ENCODE measurements around the gene NTSR2.

Gene NTSR2, protein sequence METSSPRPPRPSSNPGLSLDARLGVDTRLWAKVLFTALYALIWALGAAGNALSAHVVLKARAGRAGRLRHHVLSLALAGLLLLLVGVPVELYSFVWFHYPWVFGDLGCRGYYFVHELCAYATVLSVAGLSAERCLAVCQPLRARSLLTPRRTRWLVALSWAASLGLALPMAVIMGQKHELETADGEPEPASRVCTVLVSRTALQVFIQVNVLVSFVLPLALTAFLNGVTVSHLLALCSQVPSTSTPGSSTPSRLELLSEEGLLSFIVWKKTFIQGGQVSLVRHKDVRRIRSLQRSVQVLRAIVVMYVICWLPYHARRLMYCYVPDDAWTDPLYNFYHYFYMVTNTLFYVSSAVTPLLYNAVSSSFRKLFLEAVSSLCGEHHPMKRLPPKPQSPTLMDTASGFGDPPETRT

DNA sequence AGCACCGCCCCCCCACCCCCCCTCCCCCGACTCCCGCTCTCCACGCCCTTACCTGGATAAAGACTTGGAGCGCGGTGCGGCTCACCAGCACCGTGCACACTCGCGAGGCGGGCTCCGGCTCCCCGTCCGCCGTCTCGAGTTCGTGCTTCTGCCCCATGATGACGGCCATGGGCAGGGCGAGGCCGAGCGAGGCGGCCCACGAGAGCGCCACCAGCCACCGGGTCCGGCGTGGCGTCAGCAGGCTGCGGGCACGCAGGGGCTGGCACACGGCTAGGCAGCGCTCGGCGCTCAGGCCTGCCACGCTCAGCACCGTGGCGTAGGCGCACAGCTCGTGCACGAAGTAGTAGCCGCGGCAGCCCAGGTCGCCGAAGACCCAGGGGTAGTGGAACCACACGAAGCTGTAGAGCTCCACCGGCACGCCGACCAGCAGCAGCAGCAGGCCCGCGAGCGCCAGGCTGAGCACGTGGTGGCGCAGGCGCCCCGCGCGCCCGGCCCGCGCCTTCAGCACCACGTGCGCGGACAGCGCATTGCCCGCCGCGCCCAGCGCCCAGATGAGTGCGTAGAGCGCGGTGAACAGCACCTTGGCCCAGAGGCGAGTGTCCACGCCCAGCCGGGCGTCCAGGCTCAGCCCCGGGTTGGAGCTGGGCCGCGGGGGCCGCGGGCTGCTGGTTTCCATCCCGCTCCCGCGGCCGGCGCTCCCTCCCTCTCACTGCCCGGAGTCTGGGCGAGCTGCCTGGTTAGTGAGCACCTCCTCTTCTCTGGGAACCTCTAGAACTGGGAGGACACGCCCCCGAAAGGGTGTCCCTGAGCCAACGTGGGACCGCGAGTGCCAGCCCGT is at the start of gene NTSR2:
Gene NTSR2, minus strand, starts transcription at position 742 of the 838 bp plus-strand sequence. Its CDS starts 66 bp downstream, at position 676.
- peak; percentile 78 for DNase-seq (ENCODE audit: low spot score)

DNA sequence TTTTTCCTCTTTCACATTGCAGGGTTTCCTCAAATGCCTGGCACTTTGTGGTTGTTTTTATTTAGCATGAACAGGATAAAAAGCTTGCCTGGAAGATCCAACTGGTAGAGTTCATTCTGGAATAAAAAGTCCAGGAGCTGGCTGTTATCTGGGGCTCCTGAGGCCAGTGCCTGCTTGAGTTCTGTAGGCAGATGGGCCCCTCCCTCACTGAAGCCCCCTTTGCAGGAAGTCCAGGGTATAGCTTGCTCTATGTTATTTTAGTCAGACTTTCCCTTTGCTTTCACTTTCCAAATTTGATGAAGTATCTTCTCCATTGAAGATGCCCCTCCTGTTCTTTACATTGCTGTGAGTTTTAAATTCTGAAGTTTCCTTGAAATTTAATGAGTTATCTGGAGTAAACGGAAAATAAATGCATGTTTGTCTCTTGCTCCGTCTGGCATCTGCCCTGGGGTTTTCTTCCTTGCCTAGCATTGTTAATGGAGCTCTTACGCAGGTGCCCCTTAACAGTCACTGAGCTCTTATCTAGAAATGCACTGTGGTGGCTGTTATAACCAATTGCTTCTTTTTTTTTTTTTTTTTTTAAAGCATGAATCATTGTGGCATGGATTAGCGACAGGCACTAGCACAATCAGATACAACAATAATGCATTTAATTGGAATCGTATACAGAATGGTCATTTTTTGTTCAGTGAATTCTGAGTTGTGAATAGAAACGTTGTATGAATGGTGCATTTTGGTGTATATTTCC is 49.4 kb upstream of the NTSR2 start:
- no peak for DNase-seq (ENCODE audit: low spot score)

DNA sequence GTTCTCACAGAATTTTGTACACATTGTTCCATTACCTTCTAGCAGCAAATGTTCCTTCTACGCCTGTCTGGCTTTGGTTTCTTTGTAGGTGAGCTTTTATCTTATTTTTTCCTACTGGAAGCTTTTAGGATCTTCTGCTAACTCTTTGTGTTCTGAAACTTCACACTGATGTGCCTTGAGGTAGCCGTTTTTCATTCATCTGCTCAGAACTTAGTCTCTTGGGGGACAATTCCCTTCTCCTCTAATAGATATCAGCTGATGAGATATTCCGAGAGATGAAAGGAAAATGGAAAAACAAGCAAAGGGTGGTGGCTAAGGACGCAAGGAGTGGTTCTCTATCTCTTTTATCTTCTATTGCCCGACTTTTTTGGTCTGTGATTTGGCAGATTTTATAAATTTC is 48.6 kb upstream of the NTSR2 start:
- no peak for DNase-seq (ENCODE audit: low spot score)

DNA sequence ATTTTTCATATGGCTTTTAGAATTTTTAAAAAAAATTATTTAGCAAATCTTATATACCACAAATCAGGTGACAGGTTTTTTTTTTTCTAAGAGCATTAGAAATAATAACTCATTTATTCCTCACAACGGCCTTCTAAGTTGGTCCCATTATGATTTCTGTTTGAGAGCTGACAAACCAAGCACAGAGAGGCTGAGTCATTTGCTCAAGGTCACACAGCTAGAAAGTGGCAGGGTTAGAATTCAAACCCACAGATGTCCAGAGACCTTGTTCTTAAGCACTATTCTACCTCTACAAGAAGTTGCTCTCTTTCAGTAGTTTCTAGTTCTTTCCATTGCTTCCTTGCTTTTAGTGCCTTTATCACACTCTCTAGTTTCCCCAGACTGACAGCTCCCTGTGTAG is 47.6 kb upstream of the NTSR2 start:
- no peak for DNase-seq (ENCODE audit: low spot score)

DNA sequence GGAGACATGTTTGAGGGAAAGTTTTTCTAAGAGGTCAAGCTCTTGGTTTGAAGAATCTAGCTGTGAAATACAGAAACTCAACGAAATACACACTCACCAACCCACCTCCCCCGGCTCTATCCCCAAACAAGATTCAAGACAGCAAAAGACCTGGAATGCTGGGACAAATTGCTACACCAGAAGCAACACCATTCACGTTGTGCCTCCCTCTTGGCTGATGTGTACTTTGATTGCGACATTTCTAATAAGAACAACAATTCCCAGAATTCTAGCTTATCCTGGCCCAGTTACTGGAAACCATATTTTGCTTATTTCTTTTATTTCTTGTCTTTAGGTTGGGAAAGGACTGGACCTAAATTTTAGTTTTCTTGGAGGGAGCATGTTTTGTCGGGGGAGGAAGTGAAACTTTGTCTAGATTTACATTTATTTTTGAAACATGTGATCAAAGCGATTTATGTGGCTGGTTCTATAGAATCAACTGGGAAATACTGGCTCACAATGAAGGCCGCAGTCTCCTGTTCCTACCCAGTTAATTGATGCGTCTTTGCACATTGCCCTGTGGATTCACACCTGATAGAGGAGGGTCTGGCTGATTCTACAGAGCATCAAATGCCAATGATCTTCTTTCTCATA is 46.8 kb upstream of the NTSR2 start:
- no peak for DNase-seq (ENCODE audit: low spot score)

DNA sequence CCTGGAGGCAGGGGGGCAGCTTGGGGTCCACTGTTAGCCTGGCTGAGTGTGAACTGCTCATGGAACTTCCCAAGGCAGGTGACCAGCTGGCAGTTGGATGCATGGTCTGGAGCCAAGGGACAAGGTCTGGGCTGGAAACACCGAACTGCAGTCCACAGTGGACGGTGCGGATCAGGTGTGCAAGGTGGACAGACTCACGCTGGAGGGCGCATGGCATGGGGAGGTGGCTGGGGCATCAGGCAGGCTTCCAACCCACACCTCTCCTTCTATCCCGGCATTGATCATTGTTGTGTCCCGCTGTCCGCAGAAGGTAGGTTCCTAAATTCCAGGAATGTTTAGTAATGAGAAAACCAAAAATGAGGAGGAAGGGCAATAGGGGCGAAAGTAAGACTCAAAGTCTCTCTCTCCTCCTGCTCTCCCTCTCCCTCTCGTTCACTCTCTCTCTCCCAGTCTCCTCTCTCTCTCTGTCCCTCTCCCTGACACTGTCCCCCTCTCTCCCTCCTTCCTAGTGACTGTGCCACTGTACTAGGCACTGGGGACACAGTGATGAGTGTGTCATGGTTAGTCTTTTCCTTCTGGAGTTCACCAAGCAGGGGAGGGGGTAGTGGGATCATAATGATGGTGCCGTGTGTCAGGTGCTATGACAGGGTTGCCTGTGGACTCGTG is 46.1 kb upstream of the NTSR2 start:
- no peak for DNase-seq (ENCODE audit: low spot score)

DNA sequence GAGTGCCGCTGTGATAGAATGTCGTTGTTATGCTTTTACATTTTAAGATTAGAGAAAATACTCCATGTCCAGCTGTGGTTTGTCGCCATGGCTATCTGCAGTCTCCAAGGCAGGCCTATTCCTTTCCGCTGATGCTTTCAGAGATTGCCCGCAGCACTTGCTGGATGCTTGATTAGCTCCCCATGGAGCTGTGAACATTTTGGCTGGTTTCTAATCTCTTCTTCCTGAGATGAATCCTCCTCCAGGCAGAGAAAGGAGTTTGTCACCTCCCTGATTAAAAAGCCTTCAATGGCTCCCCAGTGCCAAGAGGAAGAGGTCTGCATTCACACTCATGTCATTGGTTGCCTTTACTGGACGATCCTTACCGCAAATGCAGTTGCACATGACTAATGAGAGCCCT is 43.8 kb upstream of the NTSR2 start:
- DNase-seq (ENCODE audit: low spot score) = no peak

DNA sequence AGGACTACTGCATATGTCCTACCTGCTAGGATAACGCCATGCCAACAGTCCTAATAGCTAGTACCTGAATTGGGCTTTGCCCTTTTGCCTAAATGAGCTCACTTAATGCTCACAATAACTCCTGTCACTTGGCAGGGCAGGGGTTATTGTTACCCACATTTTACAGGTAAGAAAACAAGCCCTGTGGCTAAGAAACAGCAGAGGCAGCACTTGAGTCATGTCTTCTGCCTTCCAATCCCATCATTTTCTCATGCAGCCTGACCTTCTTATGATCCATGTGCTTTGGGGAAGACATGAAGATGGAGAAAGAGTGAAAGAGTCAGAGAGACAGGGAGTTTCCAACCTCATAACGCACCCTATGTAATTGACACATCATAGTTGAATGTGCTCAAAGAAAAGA is 42.9 kb upstream of the NTSR2 start:
- no peak for DNase-seq (ENCODE audit: low spot score)

DNA sequence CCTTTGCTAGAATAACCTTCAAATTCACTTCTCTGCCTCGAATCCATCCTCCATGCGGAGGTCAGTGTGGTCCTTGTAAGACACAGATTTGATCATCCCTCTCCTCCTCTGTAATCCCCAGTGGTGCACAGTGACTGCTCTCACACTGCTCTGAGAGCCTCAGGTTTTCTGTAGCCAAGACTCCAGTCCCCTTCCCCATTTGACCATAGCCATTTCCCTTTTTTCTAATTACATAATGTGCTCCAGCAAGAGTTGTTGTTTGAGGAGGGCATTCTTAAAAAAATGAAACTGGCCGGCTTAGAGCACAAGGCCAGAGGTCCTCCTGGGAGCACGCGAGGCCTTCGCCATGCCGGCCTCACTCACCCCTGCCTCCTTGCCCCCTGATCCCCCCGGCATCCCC is 41.8 kb upstream of the NTSR2 start:
- no peak for DNase-seq (ENCODE audit: low spot score)

DNA sequence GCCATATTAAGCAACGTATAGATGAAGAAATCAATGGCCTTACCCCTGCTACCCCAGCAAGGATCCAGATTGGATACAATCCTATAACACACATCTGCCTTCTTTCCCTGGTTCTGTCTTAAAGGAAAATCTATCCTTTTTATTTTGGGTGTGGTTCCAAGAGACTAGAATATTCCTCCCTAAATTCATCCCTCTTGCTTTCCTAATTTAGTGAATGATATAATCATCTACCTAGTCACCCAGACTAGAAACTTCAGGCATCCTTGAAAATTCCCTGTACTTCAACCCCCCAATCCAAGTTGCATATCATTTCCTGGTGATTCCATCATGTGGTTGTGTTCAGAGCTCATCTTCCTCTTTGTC is 41.3 kb upstream of the NTSR2 start:
- DNase-seq (ENCODE audit: low spot score) = no peak

DNA sequence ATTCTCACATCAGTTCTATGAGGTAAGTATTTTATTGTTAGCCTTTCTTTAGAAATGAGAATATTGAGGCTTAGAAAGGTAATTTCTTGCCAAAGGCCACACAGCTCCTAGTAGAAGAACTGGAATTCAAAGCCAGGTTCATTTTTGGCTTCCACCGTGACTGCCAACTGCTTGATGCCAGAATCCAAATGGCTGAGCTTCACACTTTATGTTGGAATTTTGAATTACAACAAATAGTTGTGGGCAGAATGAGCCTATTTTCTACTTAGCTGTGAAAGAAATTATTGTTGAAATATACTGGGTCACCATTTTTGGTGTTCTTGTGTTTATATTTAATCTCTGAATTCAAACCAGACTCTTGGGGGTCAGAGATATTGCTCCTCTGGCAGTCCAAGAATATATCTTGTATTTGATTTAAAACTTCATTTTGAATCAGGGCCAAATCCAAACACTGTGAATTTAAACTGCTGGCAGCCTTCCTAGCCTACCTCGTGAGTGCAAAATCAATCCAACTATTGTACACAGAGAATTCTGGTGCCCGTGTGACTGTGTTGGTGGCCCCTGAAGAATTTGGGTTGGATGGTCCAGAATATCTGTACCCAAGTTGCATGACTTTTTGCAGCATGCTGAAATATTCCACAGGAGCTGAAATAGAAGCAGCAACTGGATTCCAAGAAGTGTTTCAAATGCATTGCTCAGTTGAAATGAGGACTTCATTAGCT is 40.8 kb upstream of the NTSR2 start:
- no peak for DNase-seq (ENCODE audit: low spot score)

DNA sequence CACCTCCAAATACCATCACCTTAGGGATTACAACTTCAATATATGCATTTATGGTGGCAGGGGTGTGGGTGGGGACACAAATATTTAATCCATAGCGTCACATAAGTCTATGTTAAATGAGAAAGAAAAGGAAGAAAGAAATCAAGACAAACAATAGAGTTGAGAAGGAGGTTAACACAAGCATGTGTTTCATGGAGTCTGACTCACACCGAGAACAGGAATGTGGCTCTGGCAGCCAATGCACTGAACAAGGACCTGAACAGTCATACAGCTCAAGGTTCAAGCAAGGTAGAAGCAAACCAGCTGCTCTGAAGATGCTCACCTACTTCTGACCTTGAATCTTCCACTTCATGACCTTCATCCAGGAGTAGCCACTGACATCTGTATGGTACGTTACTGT is 40.2 kb upstream of the NTSR2 start:
- no peak for DNase-seq (ENCODE audit: low spot score)

DNA sequence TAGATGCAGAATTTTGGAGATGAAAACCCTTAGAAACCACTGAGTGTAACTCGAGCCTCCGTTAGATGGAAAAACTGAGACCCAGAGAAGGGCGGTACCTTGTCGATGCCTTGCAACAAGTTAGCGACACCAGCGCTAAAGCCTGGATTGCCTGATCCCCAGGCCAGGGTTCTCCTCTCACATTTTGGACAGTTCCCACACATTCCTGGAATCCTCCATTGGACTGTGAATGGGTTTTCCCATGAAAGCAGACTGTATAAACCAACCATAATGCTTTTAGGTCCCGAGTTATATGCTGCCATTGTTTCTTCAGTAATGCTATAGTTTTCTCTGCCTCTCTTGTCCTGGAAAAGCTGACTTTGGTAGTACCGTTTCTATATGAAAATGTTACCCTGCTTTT is 39.3 kb upstream of the NTSR2 start:
- DNase-seq (ENCODE audit: low spot score) = no peak

DNA sequence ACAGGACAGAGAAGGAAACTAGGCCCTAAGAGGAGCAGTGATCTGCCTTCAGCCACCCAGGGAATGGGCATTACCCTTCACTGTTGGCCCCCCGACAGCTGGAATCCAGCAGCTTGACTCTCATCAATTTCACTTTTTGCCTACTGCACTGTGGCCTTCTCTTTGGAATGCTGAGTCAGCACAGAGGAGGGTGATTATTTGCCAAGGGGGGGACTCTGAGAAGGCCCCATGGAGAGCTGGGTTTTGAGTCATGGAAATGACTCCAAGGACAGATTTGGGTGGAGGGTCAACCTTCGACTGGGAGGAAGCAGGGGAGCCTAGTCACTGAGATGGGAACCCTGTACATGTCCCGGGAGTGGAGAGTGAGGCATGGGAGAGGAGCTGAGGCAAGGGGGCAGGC is 38.1 kb upstream of the NTSR2 start:
- no peak for DNase-seq (ENCODE audit: low spot score)

DNA sequence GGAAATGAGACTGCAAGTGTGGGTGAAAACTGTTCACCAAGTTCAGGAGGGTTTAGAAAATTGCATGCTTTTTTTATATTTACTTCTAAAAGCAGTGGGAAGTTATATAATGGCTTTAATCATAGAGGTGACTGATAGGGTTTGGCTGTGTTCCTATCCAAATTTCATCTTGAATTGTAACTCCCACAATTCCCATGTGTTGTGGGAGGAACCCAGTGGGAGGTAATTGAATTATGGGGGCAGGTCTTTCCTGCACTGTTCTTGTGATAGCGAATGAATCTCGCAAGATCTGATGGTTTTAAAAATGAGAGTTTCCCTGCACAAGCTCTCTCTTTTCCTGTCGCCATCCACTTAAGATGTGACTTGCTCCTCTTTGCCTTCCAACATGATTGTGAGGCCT is 35.7 kb upstream of the NTSR2 start:
- DNase-seq (ENCODE audit: low spot score) = no peak

DNA sequence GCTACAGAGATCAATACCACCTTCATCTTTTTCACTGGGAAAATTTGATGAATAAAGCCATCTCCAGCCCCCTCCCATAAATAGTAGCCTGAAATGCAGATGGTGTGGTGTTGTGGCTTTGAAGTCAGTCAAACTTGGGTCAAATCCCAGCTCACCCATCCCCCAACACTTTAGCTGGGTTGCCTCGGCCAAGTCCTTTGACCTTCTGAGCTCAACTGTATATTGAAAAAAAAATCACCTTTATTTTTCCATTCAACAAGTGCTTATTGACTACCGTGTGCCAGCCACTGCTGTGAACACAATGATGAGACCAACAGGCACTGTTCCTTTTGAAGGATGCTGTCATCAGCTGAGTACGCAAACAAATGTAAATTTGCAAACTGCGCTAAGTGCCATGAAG is 35.1 kb upstream of the NTSR2 start:
- DNase-seq (ENCODE audit: low spot score) = no peak

DNA sequence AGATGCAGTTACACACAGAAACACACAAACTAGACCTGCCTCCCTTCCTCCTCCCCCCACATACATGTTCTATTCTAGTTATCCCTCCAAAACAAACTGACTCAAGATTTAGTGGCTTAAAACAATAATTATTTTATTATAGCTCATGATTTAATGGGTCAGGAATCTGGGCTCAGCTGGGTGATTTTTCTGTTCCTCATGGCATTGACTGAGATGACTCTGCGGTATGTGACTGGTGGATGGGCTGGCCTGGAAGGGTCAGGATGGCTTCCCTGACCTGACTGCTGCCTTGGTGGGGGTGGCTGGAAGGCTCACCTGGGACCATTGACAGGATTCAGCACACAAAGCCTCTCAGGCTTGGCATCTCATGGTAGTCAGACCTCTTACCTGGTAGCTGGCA is 33.7 kb upstream of the NTSR2 start:
- DNase-seq (ENCODE audit: low spot score) = no peak

DNA sequence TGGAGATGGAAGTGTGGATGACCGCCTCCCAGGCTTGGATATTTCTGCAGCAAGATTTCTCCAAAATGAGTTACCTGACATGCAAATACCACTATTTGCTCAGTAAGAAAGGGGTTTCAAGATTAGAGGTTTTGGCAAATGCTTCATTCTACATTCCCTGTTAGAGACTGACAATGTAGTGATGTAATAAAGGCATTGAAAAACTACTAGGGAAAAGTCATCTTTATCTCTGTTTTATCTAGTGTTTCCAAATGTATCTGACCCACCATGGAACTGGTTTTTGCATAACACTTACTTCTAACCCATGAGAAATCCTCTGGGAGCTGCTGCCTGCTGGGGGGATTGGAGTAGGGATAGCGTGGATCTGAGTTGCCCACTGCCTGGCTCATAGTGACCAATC is 33.0 kb upstream of the NTSR2 start:
- no peak for DNase-seq (ENCODE audit: low spot score)

DNA sequence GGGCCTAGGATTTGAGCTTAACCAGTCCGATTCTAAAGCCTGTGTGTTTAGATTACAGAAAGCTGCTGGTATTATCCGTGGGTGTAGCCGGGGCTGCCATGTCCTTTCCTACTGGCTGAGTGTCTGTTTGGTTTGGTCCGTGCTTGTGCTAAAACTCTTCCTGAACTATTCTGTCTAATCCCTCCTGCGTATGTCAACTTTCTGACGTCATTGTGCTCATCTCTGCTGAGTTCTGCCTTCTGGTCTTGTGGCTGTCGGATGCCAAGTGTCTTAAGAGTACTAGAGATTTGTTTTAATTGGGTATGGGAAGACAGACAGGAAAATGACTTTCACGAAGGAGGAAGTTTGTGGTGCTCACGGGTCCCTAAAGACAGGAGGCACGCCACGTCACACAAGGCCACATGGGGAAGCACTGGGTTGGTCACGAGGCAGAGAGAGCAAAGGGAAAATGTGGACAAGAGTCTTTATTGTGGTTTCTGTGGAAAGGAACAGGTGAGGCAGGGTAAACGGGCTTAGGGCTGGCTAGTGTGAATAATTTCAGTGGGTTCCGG is 31.8 kb upstream of the NTSR2 start:
- no peak for DNase-seq (ENCODE audit: low spot score)

DNA sequence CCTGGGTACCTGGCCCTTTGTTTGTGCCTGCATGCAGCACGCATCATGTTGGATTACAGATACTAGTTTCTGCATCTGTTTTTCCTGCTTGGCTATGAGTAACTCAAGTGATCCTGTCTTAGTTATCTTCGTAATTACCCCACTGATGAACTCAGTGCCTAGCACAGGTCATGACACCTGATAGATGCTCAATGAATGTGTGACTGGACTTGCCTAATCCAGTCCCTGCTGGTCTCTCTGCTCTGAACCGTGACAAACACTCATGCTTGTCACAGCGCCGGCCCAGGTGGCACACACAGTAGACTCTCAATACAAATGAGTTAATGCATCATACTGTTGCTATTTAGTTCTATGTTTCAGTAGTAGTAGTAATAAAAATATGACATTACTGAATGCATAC is 31.2 kb upstream of the NTSR2 start:
- DNase-seq (ENCODE audit: low spot score) = no peak
